Fibroblast of mammary gland (primary cell): ENCODE results near the gene NEDD1.

Experiments
- DNase-seq: peaks from one replicate; pipeline ENCODE4 v3.0.0-alpha.2; 2010; ENCODE audit warnings: low read depth
- H3K4me3 ChIP-seq: 2 replicates; pipeline ENCODE4 v1.5.1; 2011; ENCODE audit warnings: low read depth, mild to moderate bottlenecking, low read length, moderate library complexity; ENCODE audit not compliant: control insufficient read depth
- TF ChIP-seq, protein P1 (sequence below): conservative IDR thresholded peaks from 2 replicates; pipeline ENCODE4 v1.5.1; 2011; ENCODE audit warnings: low read depth, low read length, inconsistent platforms; ENCODE audit not compliant: control insufficient read depth, insufficient read depth

NEDD1 gene

DNA sequence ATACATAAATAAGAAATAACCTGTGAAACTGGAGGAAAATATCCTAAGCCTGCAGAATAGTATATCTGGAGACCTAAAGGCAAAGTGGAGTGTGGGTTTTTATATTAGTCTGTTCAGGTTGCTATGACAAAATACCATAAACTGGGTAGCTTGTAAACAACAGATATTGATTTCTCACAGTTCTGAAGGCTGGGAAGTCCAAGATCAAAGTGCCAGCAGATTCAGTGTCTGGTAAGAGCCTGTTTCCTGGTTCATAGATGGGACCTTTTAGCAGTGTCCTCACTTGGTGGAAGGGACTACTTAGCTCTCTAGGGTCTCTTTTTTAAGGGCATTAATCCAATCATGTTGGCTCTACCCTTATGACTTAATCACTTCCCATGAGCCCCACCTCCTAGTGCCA lies 25.4 kb upstream of the NEDD1 start:
- TF ChIP-seq, protein P1, sequence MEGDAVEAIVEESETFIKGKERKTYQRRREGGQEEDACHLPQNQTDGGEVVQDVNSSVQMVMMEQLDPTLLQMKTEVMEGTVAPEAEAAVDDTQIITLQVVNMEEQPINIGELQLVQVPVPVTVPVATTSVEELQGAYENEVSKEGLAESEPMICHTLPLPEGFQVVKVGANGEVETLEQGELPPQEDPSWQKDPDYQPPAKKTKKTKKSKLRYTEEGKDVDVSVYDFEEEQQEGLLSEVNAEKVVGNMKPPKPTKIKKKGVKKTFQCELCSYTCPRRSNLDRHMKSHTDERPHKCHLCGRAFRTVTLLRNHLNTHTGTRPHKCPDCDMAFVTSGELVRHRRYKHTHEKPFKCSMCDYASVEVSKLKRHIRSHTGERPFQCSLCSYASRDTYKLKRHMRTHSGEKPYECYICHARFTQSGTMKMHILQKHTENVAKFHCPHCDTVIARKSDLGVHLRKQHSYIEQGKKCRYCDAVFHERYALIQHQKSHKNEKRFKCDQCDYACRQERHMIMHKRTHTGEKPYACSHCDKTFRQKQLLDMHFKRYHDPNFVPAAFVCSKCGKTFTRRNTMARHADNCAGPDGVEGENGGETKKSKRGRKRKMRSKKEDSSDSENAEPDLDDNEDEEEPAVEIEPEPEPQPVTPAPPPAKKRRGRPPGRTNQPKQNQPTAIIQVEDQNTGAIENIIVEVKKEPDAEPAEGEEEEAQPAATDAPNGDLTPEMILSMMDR = no peak
- no peak for DNase-seq
- no peak overlapping the region for H3K4me3 ChIP-seq

DNA sequence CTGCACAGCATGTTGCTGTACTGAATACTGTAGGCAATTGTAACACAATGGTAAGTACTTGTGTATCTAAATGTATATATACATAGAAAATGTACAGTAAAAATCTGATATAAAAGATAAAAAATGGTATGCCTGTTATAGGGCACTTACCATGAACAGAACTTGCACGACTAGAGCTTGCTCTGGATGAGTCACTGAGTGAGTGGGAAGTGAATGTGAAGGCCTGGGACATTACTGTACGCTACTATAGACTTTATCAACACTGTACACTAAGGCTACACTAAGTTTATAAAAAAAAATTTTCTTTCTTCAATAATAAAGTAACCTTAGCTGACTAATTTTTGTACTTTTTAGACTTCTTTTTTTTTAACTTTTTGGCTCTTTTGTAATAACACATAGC lies 24.2 kb upstream of the NEDD1 start:
- TF ChIP-seq, protein P1 = no peak
- peak; percentile 78 for DNase-seq
- no peak overlapping the region for H3K4me3 ChIP-seq

DNA sequence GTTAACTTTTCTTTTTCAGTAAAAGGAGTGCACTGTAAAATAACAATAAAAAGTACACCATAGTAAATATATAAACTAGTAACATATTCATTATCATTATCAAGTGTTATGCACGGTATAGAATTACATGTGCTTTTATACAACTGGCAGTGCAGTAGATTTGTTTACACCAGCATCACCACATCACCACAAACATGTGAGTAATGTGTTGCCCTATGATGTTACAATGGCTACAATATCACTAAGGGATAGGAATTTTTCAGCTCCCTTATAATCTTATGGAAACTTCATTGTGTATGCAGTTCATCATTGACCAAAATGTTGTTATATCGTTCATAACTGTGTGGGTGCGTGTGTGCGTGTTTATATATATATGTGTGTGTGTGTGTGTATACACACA lies 23.5 kb upstream of the NEDD1 start:
- H3K4me3 ChIP-seq = no peak overlapping the region
- TF ChIP-seq, protein P1 = no peak
- peak; percentile 11 for DNase-seq

DNA sequence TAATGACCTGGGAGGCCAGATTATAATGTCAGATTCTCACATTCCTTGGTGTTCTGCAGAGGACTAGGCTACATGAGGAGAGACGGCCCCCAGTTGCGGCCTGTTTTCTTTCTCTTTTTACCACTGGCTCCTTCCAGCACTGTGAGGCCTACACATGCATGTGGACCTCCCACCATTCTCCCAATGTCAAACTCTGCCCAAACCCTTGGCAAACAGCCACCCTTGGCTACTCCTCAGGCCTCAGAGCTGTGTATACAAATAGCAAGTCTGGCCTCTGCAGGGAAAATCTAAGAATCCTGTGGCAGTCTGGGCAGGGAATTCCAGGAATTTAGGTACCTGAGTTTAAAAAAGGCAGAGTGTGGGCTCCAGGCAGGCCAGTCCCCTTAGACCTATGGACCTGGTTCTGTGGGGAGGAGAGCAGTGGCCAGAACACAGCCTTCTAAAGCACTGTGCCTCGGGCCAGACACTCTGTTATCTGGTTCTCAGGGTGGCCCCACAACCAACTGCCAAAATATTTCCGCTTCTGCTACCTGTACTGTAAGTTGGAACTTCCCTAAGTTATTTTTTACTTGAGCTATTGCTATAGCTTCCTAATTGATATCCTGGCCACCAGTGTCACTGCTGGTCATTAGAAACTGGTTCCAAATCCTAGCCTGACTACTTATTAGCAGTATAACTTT lies 19.9 kb upstream of the NEDD1 start:
- H3K4me3 ChIP-seq = no peak overlapping the region
- TF ChIP-seq, protein P1 = no peak
- DNase-seq = peak; percentile 17

DNA sequence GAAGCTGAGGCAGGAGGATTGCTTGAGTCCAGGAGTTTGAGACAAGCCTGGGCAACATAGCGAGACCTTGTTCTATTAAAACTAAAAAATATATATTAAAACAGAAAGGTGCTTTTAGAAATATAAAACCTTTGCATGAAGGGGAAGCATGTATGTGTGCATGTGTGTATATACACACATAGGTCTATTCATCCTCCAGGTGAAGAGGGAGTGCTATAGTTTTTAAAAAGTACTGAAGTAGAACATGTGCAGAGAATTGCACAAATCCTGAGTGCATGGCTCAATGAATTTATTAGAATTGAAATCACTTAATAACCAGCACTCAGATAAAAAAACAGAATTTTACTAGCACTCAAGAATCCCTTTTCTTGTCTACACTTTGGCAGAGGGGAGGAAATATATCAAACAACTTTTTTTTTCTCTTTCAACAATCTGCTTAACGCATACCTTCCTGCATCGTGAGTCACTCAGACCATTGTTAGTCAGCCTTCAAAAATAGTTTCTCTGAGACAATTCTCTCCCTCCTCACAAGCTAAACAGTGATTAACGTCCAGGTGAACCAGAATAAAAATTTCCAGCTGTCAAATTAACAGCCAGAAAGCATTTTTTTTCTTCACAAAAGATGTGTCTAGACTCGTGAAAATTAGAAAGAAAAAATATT lies 17.7 kb upstream of the NEDD1 start:
- TF ChIP-seq, protein P1 = no peak
- no peak overlapping the region for H3K4me3 ChIP-seq
- DNase-seq = peak; percentile 70

DNA sequence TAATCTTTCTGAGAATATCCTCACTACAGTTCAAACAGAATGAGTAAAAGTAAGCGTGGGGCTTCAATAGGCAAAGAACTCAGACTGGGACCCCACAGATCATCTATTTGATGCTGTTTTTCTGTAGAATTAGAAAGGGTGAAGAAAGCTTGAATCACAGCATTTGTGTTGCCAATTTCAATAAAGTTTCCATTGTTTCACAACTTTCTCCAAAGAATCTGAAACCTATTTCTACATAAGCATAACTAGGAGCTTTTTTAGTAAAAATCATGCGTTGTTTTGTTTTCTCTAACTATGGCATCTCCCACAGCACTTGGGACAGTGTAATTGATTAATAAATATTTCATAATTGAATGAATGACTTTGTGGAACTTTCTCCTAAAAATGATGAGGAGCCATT lies 16.7 kb upstream of the NEDD1 start:
- TF ChIP-seq, protein P1 = no peak
- DNase-seq = peak; percentile 17
- H3K4me3 ChIP-seq = no peak overlapping the region

DNA sequence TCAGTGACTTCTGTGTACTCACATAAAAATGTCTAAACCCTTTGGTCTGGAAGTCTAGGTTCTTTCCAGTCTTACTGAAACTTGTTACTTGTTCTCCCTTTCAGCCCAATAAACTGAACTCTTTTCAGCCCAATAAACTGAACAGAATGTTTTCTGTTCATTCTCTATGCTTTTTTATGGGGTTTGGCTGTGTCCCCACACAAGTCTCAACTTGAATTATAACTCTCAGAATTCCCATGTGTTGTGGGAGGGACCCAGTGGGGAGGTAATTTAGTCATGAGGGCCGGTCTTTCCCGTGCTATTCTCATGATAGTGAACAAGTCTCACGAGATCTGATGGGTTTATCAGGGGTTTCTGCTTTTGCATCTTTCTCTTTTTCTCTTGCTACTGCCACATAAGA lies 15.0 kb upstream of the NEDD1 start:
- H3K4me3 ChIP-seq = no peak overlapping the region
- DNase-seq = no peak
- TF ChIP-seq, protein P1 = no peak
